ENCODE data around the gene EPS8L1. TPM values are rescaled to one million over a fixed set of nuclear protein-coding genes. Genes with fewer than 3 reads are reported as not detected.
"Not testable (repeated sequence)": the region's sequence is repeated elsewhere in the genome, so short reads cannot be mapped to it uniquely, and the experiment has no call there.

The EPS8L1 gene
- total RNA-seq, 4 donors from 2014 or later: 1.0 to 8.7 (median 1.2) TPM

GRCh38 chr19:55032170-55032800 is 43.4 kb upstream of the EPS8L1 start:
- DNase-seq (ENCODE audit: extremely low spot score): no peak
- no peaks in the 10 kb centered on the region for H3K9me3 ChIP-seq
- H3K4me3 ChIP-seq: no peak overlapping the region
- no peak overlapping the region for H3K27ac ChIP-seq (replicated peaks in 1 of 4)
- TF ChIP-seq EP300 (IDR thresholded peaks at IDR 0.05): no peak
- TF ChIP-seq POLR2AphosphoS5 (IDR thresholded peaks at IDR 0.05): no peak
- no peak for TF ChIP-seq POLR2A (IDR thresholded peaks at IDR 0.05; ENCODE audit: low read depth)
- no peak for TF ChIP-seq CTCF (IDR thresholded peaks at IDR 0.05)
- no peaks in the 10 kb centered on the region for H3K4me1 ChIP-seq
- 86% methylated on average over 11 of the region's 22 CpGs for WGBS
- no peaks in the 10 kb centered on the region for H3K27me3 ChIP-seq
- intact Hi-C loops (cut with DNase I): no loop called here
- no peaks in the 10 kb centered on the region for H3K36me3 ChIP-seq

- intact Hi-C loops (cut with DNase I); H3K4me1 ChIP-seq; H3K27ac ChIP-seq (replicated peaks in 1 of 4); H3K9me3 ChIP-seq; H3K27me3 ChIP-seq; H3K36me3 ChIP-seq; DNase-seq (ENCODE audit: extremely low spot score); H3K4me3 ChIP-seq: not testable (repeated sequence)
- 91% methylated on average over 67 of the region's 70 CpGs for WGBS
Measured at GRCh38 chr19:55032976-55033643, 42.6 kb upstream of the EPS8L1 start.

- WGBS: 93% methylated on average over 13 of the region's 13 CpGs
- no peaks in the 10 kb centered on the region for H3K9me3 ChIP-seq
Measured at GRCh38 chr19:55034751-55035150, 40.9 kb upstream of the EPS8L1 start.

GRCh38 chr19:55036058-55036457 is 39.6 kb upstream of the EPS8L1 start:
- DNase-seq (ENCODE audit: extremely low spot score): no peak
- intact Hi-C loops (cut with DNase I): no loop called here
- Histone ChIP-seq H3K36me3 (peaks cover 0 to 5% (median 0%) of the 10 kb centered on the region in 4 donors), H3K27ac (replicated peaks in 1 of 4) (no peak overlapping the region), H3K4me1 (no peaks in the 10 kb centered on the region), H3K27me3 (no peaks in the 10 kb centered on the region), H3K9me3 (no peaks in the 10 kb centered on the region), H3K4me3 (no peak overlapping the region)
- 92% methylated on average over 2 of the region's 2 CpGs for WGBS
- TF ChIP-seq POLR2AphosphoS5 (IDR thresholded peaks at IDR 0.05): no peak
- TF ChIP-seq CTCF (IDR thresholded peaks at IDR 0.05): no peak
- TF ChIP-seq EP300 (IDR thresholded peaks at IDR 0.05): no peak
- no peak for TF ChIP-seq POLR2A (IDR thresholded peaks at IDR 0.05; ENCODE audit: low read depth)

More at GRCh38 chr19:55034751-55035150, 40.9 kb upstream of the EPS8L1 start:
- Histone ChIP-seq H3K4me3 (no peak overlapping the region), H3K4me1 (no peaks in the 10 kb centered on the region), H3K27ac (replicated peaks in 1 of 4) (no peak overlapping the region), H3K36me3 (no peaks in the 10 kb centered on the region), H3K27me3 (no peaks in the 10 kb centered on the region)
- TF ChIP-seq POLR2A (IDR thresholded peaks at IDR 0.05; ENCODE audit: low read depth) (no peak), POLR2AphosphoS5 (IDR thresholded peaks at IDR 0.05) (no peak), CTCF (IDR thresholded peaks at IDR 0.05) (no peak), EP300 (IDR thresholded peaks at IDR 0.05) (no peak)
- DNase-seq (ENCODE audit: extremely low spot score): no peak
- intact Hi-C loops (cut with DNase I): no loop called here

- H3K4me3 ChIP-seq; H3K4me1 ChIP-seq; H3K9me3 ChIP-seq; H3K27me3 ChIP-seq; DNase-seq (ENCODE audit: extremely low spot score); H3K27ac ChIP-seq (replicated peaks in 1 of 4); intact Hi-C loops (cut with DNase I): not testable (repeated sequence)
- peaks cover 0 to 21% (median 8%) of the 10 kb centered on the region in 4 donors for H3K36me3 ChIP-seq
- WGBS: no CpG with 5 or more reads among the region's 6 CpGs
Measured at GRCh38 chr19:55037603-55038002, 38.1 kb upstream of the EPS8L1 start.

- intact Hi-C loops (cut with DNase I); H3K9me3 ChIP-seq; H3K4me3 ChIP-seq; H3K27me3 ChIP-seq; H3K4me1 ChIP-seq; H3K27ac ChIP-seq (replicated peaks in 1 of 4); DNase-seq (ENCODE audit: extremely low spot score): not testable (repeated sequence)
- peaks cover 13 to 51% (median 36%) of the 10 kb centered on the region in 4 donors for H3K36me3 ChIP-seq
- 85% methylated on average over 12 of the region's 12 CpGs for WGBS
Measured at GRCh38 chr19:55040654-55041053, 35.0 kb upstream of the EPS8L1 start.
